IMR-90 (cell line): ENCODE data around the gene LRRC4C. TPM values are rescaled to one million over a fixed set of nuclear protein-coding genes. Genes with fewer than 3 reads are reported as not detected.

Experiments used
- ATAC-seq: fragments of 200-7000 bp; cut with Tn5 transposase; 2 replicates; pipeline ENCODE4 v1.9.1; 2020; ENCODE audit warnings: low read depth, mild to moderate bottlenecking, moderate library complexity
- BruUV-seq: library from RNA; stranded (reverse); fragments of 400-500 nt; replicated peaks from 2 replicates; lab custom pipeline; 2021; lab: Mats Ljungman, UMichigan
- CTCF ChIA-PET: fragments of 300-600 bp; formaldehyde crosslinking; extraction: SDS; loops from one replicate; lab custom pipeline; 2021; ENCODE audit warnings: antibody characterized with exemption; lab: Yijun Ruan, JAX
- POLR2A ChIA-PET: fragments of 300-600 bp; sonication (Branson Sonifier 250); formaldehyde crosslinking; loops from one replicate; lab custom pipeline; 2022; ENCODE audit warnings: antibody characterized with exemption; ENCODE audit not compliant: unreplicated experiment; lab: Charles Lee
- DNase-seq: peaks from one replicate; pipeline ENCODE4 v3.0.0; 2013
- H2AFZ ChIP-seq: replicated peaks from 2 replicates; pipeline ENCODE3; 2013; ENCODE audit warnings: low read length, mild to moderate bottlenecking; ENCODE audit not compliant: poor library complexity
- H2AK5ac ChIP-seq: 2 replicates; pipeline ENCODE4 v1.6.1; 2013; ENCODE audit warnings: low read depth, low read length, inconsistent platforms
- H2AK9ac ChIP-seq: replicated peaks from 2 replicates; pipeline ENCODE3; 2013; ENCODE audit warnings: mild to moderate bottlenecking, low read depth, low read length, moderate library complexity; ENCODE audit not compliant: poor library complexity
- H2BK120ac ChIP-seq: 2 replicates; pipeline ENCODE4 v1.6.1; 2013; ENCODE audit warnings: low read depth, low read length, inconsistent platforms
- H2BK15ac ChIP-seq: 3 replicates; pipeline ENCODE4 v1.6.1; 2013; ENCODE audit warnings: low read depth, low read length, inconsistent platforms
- H2BK20ac ChIP-seq: 2 replicates; pipeline ENCODE4 v1.6.1; 2013; ENCODE audit warnings: low read depth, mild to moderate bottlenecking, inconsistent platforms, low read length, moderate library complexity
- H2BK5ac ChIP-seq: 2 replicates; pipeline ENCODE4 v1.6.1; 2013; ENCODE audit warnings: mild to moderate bottlenecking, low read depth, low read length, inconsistent platforms; ENCODE audit not compliant: poor library complexity, severe bottlenecking
- H3K14ac ChIP-seq: replicated peaks from 2 replicates; pipeline ENCODE4 v1.6.1; 2013; ENCODE audit warnings: low read depth, low read length, inconsistent platforms
- H3K18ac ChIP-seq: 2 replicates; pipeline ENCODE4 v1.6.1; 2013; ENCODE audit warnings: low read depth, low read length, control low read depth
- H3K23ac ChIP-seq: 2 replicates; pipeline ENCODE4 v1.6.1; 2013; ENCODE audit warnings: low read depth, low read length, inconsistent platforms
- H3K27ac ChIP-seq: 2 replicates; pipeline ENCODE4 v1.5.1; 2013; ENCODE audit warnings: mild to moderate bottlenecking, control low read depth, low read length; ENCODE audit not compliant: insufficient read depth
- H3K27me3 ChIP-seq: 2 replicates; pipeline ENCODE4 v1.6.1; 2013; ENCODE audit warnings: low read length; ENCODE audit not compliant: control insufficient read depth, insufficient read depth
- H3K36me3 ChIP-seq: 2 replicates; pipeline ENCODE4 v1.6.1; 2013; ENCODE audit warnings: low read length, mixed read lengths; ENCODE audit not compliant: control insufficient read depth, insufficient read depth
- H3K4ac ChIP-seq: 2 replicates; pipeline ENCODE4 v1.6.1; 2013; ENCODE audit warnings: low read depth, low read length, inconsistent platforms
- H3K4me1 ChIP-seq: 2 replicates; pipeline ENCODE4 v1.6.1; 2013; ENCODE audit warnings: low read length, mixed read lengths; ENCODE audit not compliant: control insufficient read depth, insufficient read depth
- H3K4me2 ChIP-seq: 2 replicates; pipeline ENCODE4 v1.6.1; 2013; ENCODE audit warnings: low read depth, mild to moderate bottlenecking, control low read depth, low read length, moderate library complexity
- H3K4me3 ChIP-seq: 2 replicates; pipeline ENCODE4 v1.5.1; 2013; ENCODE audit warnings: low read depth, mild to moderate bottlenecking, control low read depth, low read length, moderate library complexity; ENCODE audit not compliant: insufficient read depth
- H3K56ac ChIP-seq: 2 replicates; pipeline ENCODE4 v1.6.1; 2013; ENCODE audit warnings: low read length, inconsistent platforms; ENCODE audit not compliant: insufficient read depth; ENCODE audit errors: extremely low read depth
- H3K79me1 ChIP-seq, 2 experiments: 2 replicates each; pipeline ENCODE4 v1.6.1; 2013; ENCODE audit warnings: low read length in 2 of 2, inconsistent platforms in 1 of 2, low read depth in 1 of 2
- H3K9ac ChIP-seq: 2 replicates; pipeline ENCODE4 v1.6.1; 2013; ENCODE audit warnings: low read depth, low read length, control low read depth
- H3K9me1 ChIP-seq: 2 replicates; pipeline ENCODE4 v1.6.1; 2013; ENCODE audit warnings: low read length, inconsistent platforms; ENCODE audit not compliant: insufficient read depth
- H3K9me3 ChIP-seq: 2 replicates; pipeline ENCODE4 v1.6.1; 2013; ENCODE audit warnings: low read length; ENCODE audit not compliant: control insufficient read depth, insufficient read depth
- H4K20me1 ChIP-seq: 2 replicates; pipeline ENCODE4 v1.6.1; 2013; ENCODE audit warnings: low read length, inconsistent platforms; ENCODE audit not compliant: insufficient read depth
- H4K5ac ChIP-seq: 2 replicates; pipeline ENCODE4 v1.6.1; 2013; ENCODE audit warnings: mild to moderate bottlenecking, low read depth, low read length, control low read depth
- H4K8ac ChIP-seq, 2 experiments: 2 replicates each; pipeline ENCODE4 v1.6.1; 2013; ENCODE audit warnings: low read depth in 2 of 2, low read length in 2 of 2, control low read depth in 1 of 2, inconsistent platforms in 1 of 2
- H4K91ac ChIP-seq: 2 replicates; pipeline ENCODE4 v1.6.1; 2013; ENCODE audit warnings: low read depth, low read length, inconsistent platforms; ENCODE audit not compliant: insufficient read depth
- CHD1 ChIP-seq: IDR thresholded peaks from 2 replicates; pipeline ENCODE4 v1.6.1; 2012; ENCODE audit warnings: low read depth, low read length, improper control_type of control experiment
- MXI1 ChIP-seq: IDR thresholded peaks from 2 replicates; pipeline ENCODE4 v1.6.1; 2012; ENCODE audit warnings: low read depth, mild to moderate bottlenecking, low read length, moderate library complexity, borderline replicate concordance
- NFE2L2 ChIP-seq: fragments of 150-350 bp; IDR thresholded peaks from 2 replicates; pipeline ENCODE4 v1.6.1; 2016; ENCODE audit warnings: low read depth, mild to moderate bottlenecking, low read length
- RFX5 ChIP-seq: IDR thresholded peaks from 2 replicates; pipeline ENCODE4 v1.8.0; 2012; ENCODE audit warnings: low read depth, mild to moderate bottlenecking, low read length, moderate library complexity
- WGBS, 2 experiments: methylation state at CpG; one replicate each; pipeline versions ENCODE4 v1.1.5 to v1.1.7; 2013; ENCODE audit warnings: missing lambda C conversion rate in 2 of 2; ENCODE audit not compliant: insufficient read length in 1 of 2; ENCODE audit errors: extremely low coverage in 2 of 2; 5-methylcytosine and 5-hydroxymethylcytosine counted together
- dilution Hi-C: fragments of 300-500 bp; cut with HindIII; formaldehyde crosslinking; loops from one replicate; pipeline ENCODE4 v1.14.3; 2018; ENCODE audit warnings: low sequenced_read_pairs; ENCODE audit not compliant: unreplicated experiment
- in situ Hi-C: fragments of 300-500 bp; cut with MboI; formaldehyde crosslinking; loops from 3 replicates; pipeline ENCODE4 v1.14.3; 2019; ENCODE audit warnings: low sequenced_read_pairs, inconsistent platforms, mixed read lengths
- intact Hi-C: fragments of 100-400 bp; cut with micrococcal nuclease; formaldehyde crosslinking; loops from 2 replicates; pipeline ENCODE4 v1.10.0; 2022
- polyA plus RNA-seq, 3 experiments: library from polyadenylated mRNA; depleted of rRNA; stranded (reverse); fragments of >200 nt; gene quantifications; 2 replicates each; pipeline ENCODE4 v1.2.3, GENCODE V29; 2012; ENCODE audit warnings: low replicate concordance in 1 of 3
- total RNA-seq: library from RNA; depleted of rRNA; stranded (reverse); fragments of >200 nt; gene quantifications from 2 replicates; pipeline ENCODE4 v1.2.3, GENCODE V29; 2012
- TF ChIP-seq, protein P1 (sequence below): fragments of 150-350 bp; IDR thresholded peaks from 2 replicates; pipeline ENCODE4 v1.6.1; 2017; ENCODE audit warnings: mild to moderate bottlenecking, antibody characterized with exemption, low read length, low read depth

LRRC4C gene
- total and polyA plus RNA-seq, 2 of the 4 experiments (the other 2 are of a cell fraction), result under 0.01 to 0.03 TPM

GRCh38 chr11:41145420-41145819, 314.0 kb downstream of the LRRC4C start:
- Histone ChIP-seq H2AFZ (no peak overlapping the region), H3K9me1 (no peaks in the 10 kb centered on the region), H3K4ac (no peak overlapping the region), H2BK5ac (no peak overlapping the region), H4K91ac (no peak overlapping the region), H3K9ac (no peak overlapping the region), H3K56ac (no peak overlapping the region), H3K79me1 (no peaks in the 10 kb centered on the region), H3K18ac (no peak overlapping the region), H2AK9ac (no peak overlapping the region), H2BK20ac (no peak overlapping the region), H2AK5ac (no peak overlapping the region), H4K8ac (no peak overlapping the region), H2BK15ac (no peak overlapping the region), H2BK120ac (no peak overlapping the region), H3K4me1 (no peaks in the 10 kb centered on the region), H3K9me3 (no peaks in the 10 kb centered on the region), H3K4me2 (no peak overlapping the region), H3K27me3 (no peaks in the 10 kb centered on the region), H3K23ac (no peak overlapping the region), H4K5ac (no peak overlapping the region), H3K4me3 (no peak overlapping the region), H3K36me3 (no peaks in the 10 kb centered on the region), H4K20me1 (no peaks in the 10 kb centered on the region), H3K14ac (no peak overlapping the region), H3K27ac (no peak overlapping the region)
- ChIA-PET CTCF (no interaction called here), POLR2A (no interaction called here)
- TF ChIP-seq NFE2L2 (no peak), RFX5 (no peak), CHD1 (no peak), MXI1 (no peak)
- TF ChIP-seq, protein P1, sequence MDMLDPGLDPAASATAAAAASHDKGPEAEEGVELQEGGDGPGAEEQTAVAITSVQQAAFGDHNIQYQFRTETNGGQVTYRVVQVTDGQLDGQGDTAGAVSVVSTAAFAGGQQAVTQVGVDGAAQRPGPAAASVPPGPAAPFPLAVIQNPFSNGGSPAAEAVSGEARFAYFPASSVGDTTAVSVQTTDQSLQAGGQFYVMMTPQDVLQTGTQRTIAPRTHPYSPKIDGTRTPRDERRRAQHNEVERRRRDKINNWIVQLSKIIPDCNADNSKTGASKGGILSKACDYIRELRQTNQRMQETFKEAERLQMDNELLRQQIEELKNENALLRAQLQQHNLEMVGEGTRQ, result no peak
- intact Hi-C loops (no loop called here), in situ Hi-C loops (no loop called here), dilution Hi-C loops (no loop called here)
- no CpG with 5 or more reads among the region's 5 CpGs for WGBS, 2 experiments
- no TSS peak for BruUV-seq
- DNase-seq (no peak), ATAC-seq (no peak)
